ENCODE measurements around the gene KCNIP2. TPM values are rescaled to one million over a fixed set of nuclear protein-coding genes. Genes with fewer than 3 reads are reported as not detected.

KCNIP2 gene
- total RNA-seq = 0.79 and 0.80 TPM in 2 replicates

GRCh38 chr10:101843032-101844021 is at the start of gene KCNIP2:
Gene KCNIP2, minus strand, starts transcription at chr10:101843800. Its CDS starts 232 bp downstream, at chr10:101843568.

GRCh38 chr10:101818119-101818871 is 25.3 kb downstream of the KCNIP2 start, which contains the start of gene OGA:
Gene OGA, minus strand, starts transcription at chr10:101818444. Its CDS starts 422 bp downstream, at chr10:101818022.

GRCh38 chr10:101782811-101783735 is 60.5 kb downstream of the KCNIP2 start, which contains the start of gene NPM3:
Gene NPM3, minus strand, starts transcription at chr10:101783446. Its CDS starts 56 bp downstream, at chr10:101783390.

Other genes starting within 250 kb of the KCNIP2 start
- 15.5 and 18.8 TPM in 2 replicates for gene FBXW4, start 148.6 kb downstream of the KCNIP2 start, total RNA-seq
- 0.13 TPM in 1 of 2 replicates, not detected in the other for gene FGF8, start 67.7 kb downstream of the KCNIP2 start, total RNA-seq
- 88.3 and 105 TPM in 2 replicates for gene NPM3, start 60.4 kb downstream of the KCNIP2 start, total RNA-seq
- 140 and 184 TPM in 2 replicates for gene OGA, start 25.4 kb downstream of the KCNIP2 start, total RNA-seq
- gene ARMH3, start 212.4 kb upstream of the KCNIP2 start, total RNA-seq = 10.8 and 11.1 TPM in 2 replicates
- 24.2 and 33.4 TPM in 2 replicates for gene HPS6, start 221.5 kb upstream of the KCNIP2 start, total RNA-seq